Activated T-cell treated with anti-CD3 and anti-CD28 coated beads, Interleukin-2, amount 50 U/mL, for 24 hours (primary cell): ENCODE data around the gene NAPB.

Experiments used
- DNase-seq: peaks from one replicate; pipeline ENCODE4 v3.0.0-alpha.2; 2020
- H3K27ac Mint-ChIP-seq: 2 replicates; pipeline ENCODE4 v1.8.0; 2020; ENCODE audit warnings: mild to moderate bottlenecking, mixed read lengths
- H3K27me3 Mint-ChIP-seq: 2 replicates; pipeline ENCODE4 v1.8.0; 2020; ENCODE audit warnings: mixed read lengths
- H3K36me3 Mint-ChIP-seq: 2 replicates; pipeline ENCODE4 v1.8.0; 2020; ENCODE audit warnings: low read depth, mixed read lengths
- H3K4me1 Mint-ChIP-seq: 2 replicates; pipeline ENCODE4 v1.8.0; 2020; ENCODE audit warnings: low read depth, mixed read lengths
- H3K4me3 Mint-ChIP-seq: 2 replicates; pipeline ENCODE4 v1.8.0; 2020; ENCODE audit warnings: mild to moderate bottlenecking, moderate library complexity, mixed read lengths
- H3K9me3 Mint-ChIP-seq: 2 replicates; pipeline ENCODE4 v1.8.0; 2020; ENCODE audit warnings: mixed read lengths

The NAPB gene

GRCh38 chr20:23419995-23420901, 1.0 kb downstream of the NAPB start:
- Mint-ChIP-seq H3K36me3 (peaks cover 10% of the 10 kb centered on the region), H3K4me1 (peaks cover 44% of the 10 kb centered on the region), H3K4me3 (peak overlapping the region; percentile 87), H3K9me3 (no peaks in the 10 kb centered on the region), H3K27me3 (peaks cover 12% of the 10 kb centered on the region), H3K27ac (peak overlapping the region; percentile 95)
- peak; percentile 71 for DNase-seq

- no peak for DNase-seq
- Mint-ChIP-seq H3K4me1 (peaks cover 47% of the 10 kb centered on the region), H3K27me3 (peaks cover 6% of the 10 kb centered on the region), H3K27ac (peak overlapping the region; percentile 95), H3K4me3 (peak overlapping the region; percentile 87), H3K9me3 (no peaks in the 10 kb centered on the region), H3K36me3 (peaks cover 10% of the 10 kb centered on the region)
These were observed 1.7 kb downstream of the NAPB start for GRCh38 chr20:23419657-23419994.

- Mint-ChIP-seq H3K27ac (no peak overlapping the region), H3K36me3 (peaks cover 11% of the 10 kb centered on the region), H3K4me1 (peaks cover 53% of the 10 kb centered on the region), H3K9me3 (no peaks in the 10 kb centered on the region), H3K27me3 (no peaks in the 10 kb centered on the region), H3K4me3 (no peak overlapping the region)
- DNase-seq: no peak
These were observed 3.4 kb downstream of the NAPB start for GRCh38 chr20:23417861-23418260.

GRCh38 chr20:23415959-23416583, 5.2 kb downstream of the NAPB start:
- Mint-ChIP-seq H3K36me3 (peaks cover 14% of the 10 kb centered on the region), H3K4me1 (peaks cover 53% of the 10 kb centered on the region), H3K27ac (no peak overlapping the region), H3K27me3 (no peaks in the 10 kb centered on the region), H3K4me3 (no peak overlapping the region), H3K9me3 (no peaks in the 10 kb centered on the region)
- no peak for DNase-seq

- no peaks in the 10 kb centered on the region for H3K27me3 Mint-ChIP-seq
- H3K27ac Mint-ChIP-seq: peak overlapping the region; percentile 18
- H3K9me3 Mint-ChIP-seq: no peaks in the 10 kb centered on the region
- peaks cover 56% of the 10 kb centered on the region for H3K4me1 Mint-ChIP-seq
- no peak for DNase-seq
- peaks cover 14% of the 10 kb centered on the region for H3K36me3 Mint-ChIP-seq
- no peak overlapping the region for H3K4me3 Mint-ChIP-seq
These were observed 5.7 kb downstream of the NAPB start for GRCh38 chr20:23415555-23415954.

GRCh38 chr20:23414526-23415188, 6.6 kb downstream of the NAPB start:
- Mint-ChIP-seq H3K27ac (no peak overlapping the region), H3K9me3 (no peaks in the 10 kb centered on the region), H3K4me3 (no peak overlapping the region), H3K36me3 (peaks cover 10% of the 10 kb centered on the region), H3K27me3 (no peaks in the 10 kb centered on the region), H3K4me1 (peaks cover 58% of the 10 kb centered on the region)
- DNase-seq: no peak

- H3K36me3 Mint-ChIP-seq: peaks cover 10% of the 10 kb centered on the region
- peaks cover 56% of the 10 kb centered on the region for H3K4me1 Mint-ChIP-seq
- no peak for DNase-seq
- no peak overlapping the region for H3K27ac Mint-ChIP-seq
- H3K27me3 Mint-ChIP-seq: no peaks in the 10 kb centered on the region
- no peaks in the 10 kb centered on the region for H3K9me3 Mint-ChIP-seq
- H3K4me3 Mint-ChIP-seq: no peak overlapping the region
These were observed 7.3 kb downstream of the NAPB start for GRCh38 chr20:23413862-23414422.

GRCh38 chr20:23412026-23412425, 9.3 kb downstream of the NAPB start:
- peaks cover 60% of the 10 kb centered on the region for H3K4me1 Mint-ChIP-seq
- DNase-seq: no peak
- H3K27me3 Mint-ChIP-seq: no peaks in the 10 kb centered on the region
- H3K36me3 Mint-ChIP-seq: peaks cover 15% of the 10 kb centered on the region
- no peaks in the 10 kb centered on the region for H3K9me3 Mint-ChIP-seq
- H3K4me3 Mint-ChIP-seq: no peak overlapping the region
- H3K27ac Mint-ChIP-seq: no peak overlapping the region

GRCh38 chr20:23410916-23411695, 10.2 kb downstream of the NAPB start:
- H3K9me3 Mint-ChIP-seq: no peaks in the 10 kb centered on the region
- peaks cover 60% of the 10 kb centered on the region for H3K4me1 Mint-ChIP-seq
- H3K27ac Mint-ChIP-seq: no peak overlapping the region
- DNase-seq: no peak
- H3K4me3 Mint-ChIP-seq: no peak overlapping the region
- H3K27me3 Mint-ChIP-seq: no peaks in the 10 kb centered on the region
- H3K36me3 Mint-ChIP-seq: peaks cover 19% of the 10 kb centered on the region

- peaks cover 13% of the 10 kb centered on the region for H3K36me3 Mint-ChIP-seq
- no peaks in the 10 kb centered on the region for H3K27me3 Mint-ChIP-seq
- H3K9me3 Mint-ChIP-seq: no peaks in the 10 kb centered on the region
- peaks cover 55% of the 10 kb centered on the region for H3K4me1 Mint-ChIP-seq
- DNase-seq: no peak
- no peak overlapping the region for H3K27ac Mint-ChIP-seq
- no peak overlapping the region for H3K4me3 Mint-ChIP-seq
These were observed 11.5 kb downstream of the NAPB start for GRCh38 chr20:23409800-23410199.

GRCh38 chr20:23408957-23409356, 12.3 kb downstream of the NAPB start:
- no peak for DNase-seq
- H3K27ac Mint-ChIP-seq: no peak overlapping the region
- H3K27me3 Mint-ChIP-seq: no peaks in the 10 kb centered on the region
- no peaks in the 10 kb centered on the region for H3K9me3 Mint-ChIP-seq
- H3K4me3 Mint-ChIP-seq: no peak overlapping the region
- peaks cover 13% of the 10 kb centered on the region for H3K36me3 Mint-ChIP-seq
- peaks cover 59% of the 10 kb centered on the region for H3K4me1 Mint-ChIP-seq

- Mint-ChIP-seq H3K4me1 (peaks cover 53% of the 10 kb centered on the region), H3K9me3 (no peaks in the 10 kb centered on the region), H3K27ac (peak overlapping the region; percentile 69), H3K27me3 (no peaks in the 10 kb centered on the region), H3K4me3 (no peak overlapping the region), H3K36me3 (peaks cover 15% of the 10 kb centered on the region)
- no peak for DNase-seq
These were observed 13.4 kb downstream of the NAPB start for GRCh38 chr20:23407781-23408464.

GRCh38 chr20:23406880-23407279, 14.4 kb downstream of the NAPB start:
- no peak overlapping the region for H3K4me3 Mint-ChIP-seq
- no peaks in the 10 kb centered on the region for H3K27me3 Mint-ChIP-seq
- DNase-seq: no peak
- no peak overlapping the region for H3K27ac Mint-ChIP-seq
- peaks cover 51% of the 10 kb centered on the region for H3K4me1 Mint-ChIP-seq
- H3K36me3 Mint-ChIP-seq: peaks cover 24% of the 10 kb centered on the region
- no peaks in the 10 kb centered on the region for H3K9me3 Mint-ChIP-seq
